Measurements from ENCODE around the gene LIN28A. TPM values are rescaled to one million over a fixed set of nuclear protein-coding genes. Genes with fewer than 3 reads are reported as not detected.

Gene LIN28A
- total and polyA plus RNA-seq, 2 experiments from 2014 or later: 604 to 1,571 TPM

DNA sequence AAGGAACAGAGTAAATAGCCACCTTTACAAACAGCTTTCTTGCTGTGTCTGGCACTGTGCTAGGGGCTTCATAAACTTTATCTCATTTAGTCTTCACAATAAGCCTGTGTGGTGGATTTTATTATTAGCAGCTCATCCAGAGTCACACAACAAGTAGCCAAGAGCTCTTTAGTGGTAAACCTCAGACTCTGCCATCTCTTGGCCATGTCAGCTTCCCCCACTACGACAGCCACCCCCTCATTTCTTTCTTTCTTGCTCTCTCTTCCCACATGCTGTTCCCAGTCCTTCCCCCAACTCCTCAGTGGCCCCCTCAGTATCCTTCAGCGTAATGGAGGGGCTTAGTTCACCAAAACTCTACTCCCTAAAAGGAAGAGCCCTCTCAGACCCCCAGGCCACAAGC is 36.8 kb upstream of the LIN28A start:
- H3K79me2 ChIP-seq (replicated peaks; ENCODE audit: insufficient read depth): no peaks in the 10 kb centered on the region
- peaks cover 10% of the 10 kb centered on the region; the same call in 1 of the 2 replicates for H3K4me1 ChIP-seq (ENCODE audit: insufficient read depth)
- no peaks in the 10 kb centered on the region for H4K20me1 ChIP-seq (replicated peaks; ENCODE audit: insufficient read depth)
- ATAC-seq: no peak
- H3K27me3 ChIP-seq (ENCODE audit: insufficient read depth): no peaks in the 10 kb centered on the region
- no peaks in the 10 kb centered on the region for H3K36me3 ChIP-seq (ENCODE audit: insufficient read depth)
- H3K4me2 ChIP-seq: no peak overlapping the region
- Mint-ChIP-seq H3K27ac (no peak overlapping the region), H3K27me3 (ENCODE audit: insufficient read depth, low read depth, poor library complexity) (peaks cover 9% of the 10 kb centered on the region), H3K9me3 (no peaks in the 10 kb centered on the region), H3K36me3 (ENCODE audit: low read depth) (no peaks in the 10 kb centered on the region), H3K4me3 (no peak overlapping the region; the same call in 2 of the 3 replicates), H3K4me1 (peaks cover 19% of the 10 kb centered on the region)
- no peaks in the 10 kb centered on the region for H3K9me2 ChIP-seq (ENCODE audit: insufficient read depth)
- H3F3A ChIP-seq (replicated peaks; ENCODE audit: low read depth): no peaks in the 10 kb centered on the region
- no peak overlapping the region for H3K27ac ChIP-seq (ENCODE audit: low read depth)
- TF ChIP-seq, protein P1, sequence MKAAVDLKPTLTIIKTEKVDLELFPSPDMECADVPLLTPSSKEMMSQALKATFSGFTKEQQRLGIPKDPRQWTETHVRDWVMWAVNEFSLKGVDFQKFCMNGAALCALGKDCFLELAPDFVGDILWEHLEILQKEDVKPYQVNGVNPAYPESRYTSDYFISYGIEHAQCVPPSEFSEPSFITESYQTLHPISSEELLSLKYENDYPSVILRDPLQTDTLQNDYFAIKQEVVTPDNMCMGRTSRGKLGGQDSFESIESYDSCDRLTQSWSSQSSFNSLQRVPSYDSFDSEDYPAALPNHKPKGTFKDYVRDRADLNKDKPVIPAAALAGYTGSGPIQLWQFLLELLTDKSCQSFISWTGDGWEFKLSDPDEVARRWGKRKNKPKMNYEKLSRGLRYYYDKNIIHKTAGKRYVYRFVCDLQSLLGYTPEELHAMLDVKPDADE (IDR thresholded peaks at IDR 0.05): no peak
- TF ChIP-seq, protein P2, sequence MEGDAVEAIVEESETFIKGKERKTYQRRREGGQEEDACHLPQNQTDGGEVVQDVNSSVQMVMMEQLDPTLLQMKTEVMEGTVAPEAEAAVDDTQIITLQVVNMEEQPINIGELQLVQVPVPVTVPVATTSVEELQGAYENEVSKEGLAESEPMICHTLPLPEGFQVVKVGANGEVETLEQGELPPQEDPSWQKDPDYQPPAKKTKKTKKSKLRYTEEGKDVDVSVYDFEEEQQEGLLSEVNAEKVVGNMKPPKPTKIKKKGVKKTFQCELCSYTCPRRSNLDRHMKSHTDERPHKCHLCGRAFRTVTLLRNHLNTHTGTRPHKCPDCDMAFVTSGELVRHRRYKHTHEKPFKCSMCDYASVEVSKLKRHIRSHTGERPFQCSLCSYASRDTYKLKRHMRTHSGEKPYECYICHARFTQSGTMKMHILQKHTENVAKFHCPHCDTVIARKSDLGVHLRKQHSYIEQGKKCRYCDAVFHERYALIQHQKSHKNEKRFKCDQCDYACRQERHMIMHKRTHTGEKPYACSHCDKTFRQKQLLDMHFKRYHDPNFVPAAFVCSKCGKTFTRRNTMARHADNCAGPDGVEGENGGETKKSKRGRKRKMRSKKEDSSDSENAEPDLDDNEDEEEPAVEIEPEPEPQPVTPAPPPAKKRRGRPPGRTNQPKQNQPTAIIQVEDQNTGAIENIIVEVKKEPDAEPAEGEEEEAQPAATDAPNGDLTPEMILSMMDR (conservative IDR thresholded peaks at IDR 0.05; ENCODE audit: low read depth in 2 of 2): no peak
- TF ChIP-seq, protein P3, sequence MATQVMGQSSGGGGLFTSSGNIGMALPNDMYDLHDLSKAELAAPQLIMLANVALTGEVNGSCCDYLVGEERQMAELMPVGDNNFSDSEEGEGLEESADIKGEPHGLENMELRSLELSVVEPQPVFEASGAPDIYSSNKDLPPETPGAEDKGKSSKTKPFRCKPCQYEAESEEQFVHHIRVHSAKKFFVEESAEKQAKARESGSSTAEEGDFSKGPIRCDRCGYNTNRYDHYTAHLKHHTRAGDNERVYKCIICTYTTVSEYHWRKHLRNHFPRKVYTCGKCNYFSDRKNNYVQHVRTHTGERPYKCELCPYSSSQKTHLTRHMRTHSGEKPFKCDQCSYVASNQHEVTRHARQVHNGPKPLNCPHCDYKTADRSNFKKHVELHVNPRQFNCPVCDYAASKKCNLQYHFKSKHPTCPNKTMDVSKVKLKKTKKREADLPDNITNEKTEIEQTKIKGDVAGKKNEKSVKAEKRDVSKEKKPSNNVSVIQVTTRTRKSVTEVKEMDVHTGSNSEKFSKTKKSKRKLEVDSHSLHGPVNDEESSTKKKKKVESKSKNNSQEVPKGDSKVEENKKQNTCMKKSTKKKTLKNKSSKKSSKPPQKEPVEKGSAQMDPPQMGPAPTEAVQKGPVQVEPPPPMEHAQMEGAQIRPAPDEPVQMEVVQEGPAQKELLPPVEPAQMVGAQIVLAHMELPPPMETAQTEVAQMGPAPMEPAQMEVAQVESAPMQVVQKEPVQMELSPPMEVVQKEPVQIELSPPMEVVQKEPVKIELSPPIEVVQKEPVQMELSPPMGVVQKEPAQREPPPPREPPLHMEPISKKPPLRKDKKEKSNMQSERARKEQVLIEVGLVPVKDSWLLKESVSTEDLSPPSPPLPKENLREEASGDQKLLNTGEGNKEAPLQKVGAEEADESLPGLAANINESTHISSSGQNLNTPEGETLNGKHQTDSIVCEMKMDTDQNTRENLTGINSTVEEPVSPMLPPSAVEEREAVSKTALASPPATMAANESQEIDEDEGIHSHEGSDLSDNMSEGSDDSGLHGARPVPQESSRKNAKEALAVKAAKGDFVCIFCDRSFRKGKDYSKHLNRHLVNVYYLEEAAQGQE (IDR thresholded peaks at IDR 0.05; ENCODE audit: unreplicated experiment): no peak
- TF ChIP-seq, protein P4, sequence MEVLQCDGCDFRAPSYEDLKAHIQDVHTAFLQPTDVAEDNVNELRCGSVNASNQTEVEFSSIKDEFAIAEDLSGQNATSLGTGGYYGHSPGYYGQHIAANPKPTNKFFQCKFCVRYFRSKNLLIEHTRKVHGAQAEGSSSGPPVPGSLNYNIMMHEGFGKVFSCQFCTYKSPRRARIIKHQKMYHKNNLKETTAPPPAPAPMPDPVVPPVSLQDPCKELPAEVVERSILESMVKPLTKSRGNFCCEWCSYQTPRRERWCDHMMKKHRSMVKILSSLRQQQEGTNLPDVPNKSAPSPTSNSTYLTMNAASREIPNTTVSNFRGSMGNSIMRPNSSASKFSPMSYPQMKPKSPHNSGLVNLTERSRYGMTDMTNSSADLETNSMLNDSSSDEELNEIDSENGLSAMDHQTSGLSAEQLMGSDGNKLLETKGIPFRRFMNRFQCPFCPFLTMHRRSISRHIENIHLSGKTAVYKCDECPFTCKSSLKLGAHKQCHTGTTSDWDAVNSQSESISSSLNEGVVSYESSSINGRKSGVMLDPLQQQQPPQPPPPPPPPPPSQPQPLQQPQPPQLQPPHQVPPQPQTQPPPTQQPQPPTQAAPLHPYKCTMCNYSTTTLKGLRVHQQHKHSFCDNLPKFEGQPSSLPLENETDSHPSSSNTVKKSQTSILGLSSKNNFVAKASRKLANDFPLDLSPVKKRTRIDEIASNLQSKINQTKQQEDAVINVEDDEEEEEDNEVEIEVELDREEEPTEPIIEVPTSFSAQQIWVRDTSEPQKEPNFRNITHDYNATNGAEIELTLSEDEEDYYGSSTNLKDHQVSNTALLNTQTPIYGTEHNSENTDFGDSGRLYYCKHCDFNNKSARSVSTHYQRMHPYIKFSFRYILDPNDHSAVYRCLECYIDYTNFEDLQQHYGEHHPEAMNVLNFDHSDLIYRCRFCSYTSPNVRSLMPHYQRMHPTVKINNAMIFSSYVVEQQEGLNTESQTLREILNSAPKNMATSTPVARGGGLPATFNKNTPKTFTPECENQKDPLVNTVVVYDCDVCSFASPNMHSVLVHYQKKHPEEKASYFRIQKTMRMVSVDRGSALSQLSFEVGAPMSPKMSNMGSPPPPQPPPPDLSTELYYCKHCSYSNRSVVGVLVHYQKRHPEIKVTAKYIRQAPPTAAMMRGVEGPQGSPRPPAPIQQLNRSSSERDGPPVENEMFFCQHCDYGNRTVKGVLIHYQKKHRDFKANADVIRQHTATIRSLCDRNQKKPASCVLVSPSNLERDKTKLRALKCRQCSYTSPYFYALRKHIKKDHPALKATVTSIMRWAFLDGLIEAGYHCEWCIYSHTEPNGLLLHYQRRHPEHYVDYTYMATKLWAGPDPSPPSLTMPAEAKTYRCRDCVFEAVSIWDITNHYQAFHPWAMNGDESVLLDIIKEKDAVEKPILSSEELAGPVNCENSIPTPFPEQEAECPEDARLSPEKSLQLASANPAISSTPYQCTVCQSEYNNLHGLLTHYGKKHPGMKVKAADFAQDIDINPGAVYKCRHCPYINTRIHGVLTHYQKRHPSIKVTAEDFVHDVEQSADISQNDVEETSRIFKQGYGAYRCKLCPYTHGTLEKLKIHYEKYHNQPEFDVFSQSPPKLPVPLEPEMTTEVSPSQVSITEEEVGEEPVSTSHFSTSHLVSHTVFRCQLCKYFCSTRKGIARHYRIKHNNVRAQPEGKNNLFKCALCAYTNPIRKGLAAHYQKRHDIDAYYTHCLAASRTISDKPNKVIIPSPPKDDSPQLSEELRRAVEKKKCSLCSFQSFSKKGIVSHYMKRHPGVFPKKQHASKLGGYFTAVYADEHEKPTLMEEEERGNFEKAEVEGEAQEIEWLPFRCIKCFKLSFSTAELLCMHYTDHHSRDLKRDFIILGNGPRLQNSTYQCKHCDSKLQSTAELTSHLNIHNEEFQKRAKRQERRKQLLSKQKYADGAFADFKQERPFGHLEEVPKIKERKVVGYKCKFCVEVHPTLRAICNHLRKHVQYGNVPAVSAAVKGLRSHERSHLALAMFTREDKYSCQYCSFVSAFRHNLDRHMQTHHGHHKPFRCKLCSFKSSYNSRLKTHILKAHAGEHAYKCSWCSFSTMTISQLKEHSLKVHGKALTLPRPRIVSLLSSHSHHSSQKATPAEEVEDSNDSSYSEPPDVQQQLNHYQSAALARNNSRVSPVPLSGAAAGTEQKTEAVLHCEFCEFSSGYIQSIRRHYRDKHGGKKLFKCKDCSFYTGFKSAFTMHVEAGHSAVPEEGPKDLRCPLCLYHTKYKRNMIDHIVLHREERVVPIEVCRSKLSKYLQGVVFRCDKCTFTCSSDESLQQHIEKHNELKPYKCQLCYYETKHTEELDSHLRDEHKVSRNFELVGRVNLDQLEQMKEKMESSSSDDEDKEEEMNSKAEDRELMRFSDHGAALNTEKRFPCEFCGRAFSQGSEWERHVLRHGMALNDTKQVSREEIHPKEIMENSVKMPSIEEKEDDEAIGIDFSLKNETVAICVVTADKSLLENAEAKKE (CRISPR knock-in tag; IDR thresholded peaks at IDR 0.05): no peak
- TF ChIP-seq CREB1 (CRISPR knock-in tag; IDR thresholded peaks at IDR 0.05; ENCODE audit: low read depth): no peak
- no peak for TF ChIP-seq STAT1 (IDR thresholded peaks at IDR 0.05; ENCODE audit: unreplicated experiment)
- no peak for TF ChIP-seq ZNF331 (CRISPR knock-in tag; IDR thresholded peaks at IDR 0.05; ENCODE audit: low read depth)
- TF ChIP-seq EZH2phosphoT487 (IDR thresholded peaks at IDR 0.05; ENCODE audit: unreplicated experiment): no peak
- TF ChIP-seq POLR2AphosphoS5 (IDR thresholded peaks at IDR 0.05; ENCODE audit: low read depth): no peak
- no peak for TF ChIP-seq EZH2 (IDR thresholded peaks at IDR 0.05; ENCODE audit: low read depth, unreplicated experiment)
- TF ChIP-seq ZNF114 (CRISPR knock-in tag; IDR thresholded peaks at IDR 0.05): no peak
- TF ChIP-seq JUNB (IDR thresholded peaks at IDR 0.05; ENCODE audit: unreplicated experiment): no peak
- no peak overlapping the region for H3K4me3 ChIP-seq
- DNase-seq (ENCODE audit: low spot score): no peak
- peak overlapping the region; percentile 92; the same call in 1 of the 2 replicates for H2AFZ ChIP-seq

Measured in GM23338 (cell line).